ENCODE data around the gene XYLT1.

DNA sequence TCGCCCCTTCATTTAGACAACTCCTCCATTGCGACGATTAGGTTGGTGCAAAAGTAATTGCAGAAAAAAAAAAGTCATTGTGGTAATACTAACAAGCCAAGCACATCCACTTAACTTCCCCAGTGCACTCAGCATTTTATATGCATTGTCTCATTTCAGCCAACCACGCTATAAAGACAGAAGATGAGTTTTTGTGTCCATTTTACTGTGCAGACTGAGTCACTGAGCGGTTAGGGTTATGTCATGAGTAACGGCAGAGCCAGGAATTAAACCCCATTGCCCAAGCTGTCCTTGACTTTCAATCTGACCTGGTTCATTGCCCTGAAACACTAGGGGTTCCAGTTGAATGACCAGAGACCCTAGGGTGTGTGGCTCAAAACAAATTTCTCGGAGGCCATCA is 218.7 kb downstream of the XYLT1 start:
- TF ChIP-seq POLR2AphosphoS5 (IDR thresholded peaks at IDR 0.05; ENCODE audit: low read depth, low read length) (no peak), NFIC (IDR thresholded peaks at IDR 0.05; ENCODE audit: borderline replicate concordance) (no peak), CTCF (IDR thresholded peaks at IDR 0.05) (no peak), EZH2phosphoT487 (IDR thresholded peaks at IDR 0.05; ENCODE audit: borderline replicate concordance, low read depth) (no peak), RAD21 (IDR thresholded peaks at IDR 0.05; ENCODE audit: low read length) (no peak), TAF1 (IDR thresholded peaks at IDR 0.05; ENCODE audit: borderline replicate concordance, low read depth, low read length) (no peak), EP300 (IDR thresholded peaks at IDR 0.05; ENCODE audit: borderline replicate concordance in 1 of 2, low read depth in 1 of 2, low read length in 1 of 2) (no peak), GABPA (IDR thresholded peaks at IDR 0.05; ENCODE audit: low read depth) (no peak), RFX5 (IDR thresholded peaks at IDR 0.05; ENCODE audit: low read length) (no peak), REST (IDR thresholded peaks at IDR 0.05; ENCODE audit: low read depth, low read length) (no peak), SMC3 (IDR thresholded peaks at IDR 0.05; ENCODE audit: low read depth, low read length) (no peak)
- TF ChIP-seq, protein P1, sequence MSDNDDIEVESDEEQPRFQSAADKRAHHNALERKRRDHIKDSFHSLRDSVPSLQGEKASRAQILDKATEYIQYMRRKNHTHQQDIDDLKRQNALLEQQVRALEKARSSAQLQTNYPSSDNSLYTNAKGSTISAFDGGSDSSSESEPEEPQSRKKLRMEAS (IDR thresholded peaks at IDR 0.05; ENCODE audit: low read depth), result no peak
- TF ChIP-seq, protein P2, sequence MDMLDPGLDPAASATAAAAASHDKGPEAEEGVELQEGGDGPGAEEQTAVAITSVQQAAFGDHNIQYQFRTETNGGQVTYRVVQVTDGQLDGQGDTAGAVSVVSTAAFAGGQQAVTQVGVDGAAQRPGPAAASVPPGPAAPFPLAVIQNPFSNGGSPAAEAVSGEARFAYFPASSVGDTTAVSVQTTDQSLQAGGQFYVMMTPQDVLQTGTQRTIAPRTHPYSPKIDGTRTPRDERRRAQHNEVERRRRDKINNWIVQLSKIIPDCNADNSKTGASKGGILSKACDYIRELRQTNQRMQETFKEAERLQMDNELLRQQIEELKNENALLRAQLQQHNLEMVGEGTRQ (IDR thresholded peaks at IDR 0.05; ENCODE audit: borderline replicate concordance, low read depth, low read length), result no peak

Measured in SK-N-SH (cell line).